Amniotic stem cell (primary cell): ENCODE measurements around the gene RPS6KC1.

Experiments used
- DNase-seq: peaks from one replicate; lab custom pipeline; 2025; lab: John Stamatoyannopoulos, UW

The RPS6KC1 gene

DNA sequence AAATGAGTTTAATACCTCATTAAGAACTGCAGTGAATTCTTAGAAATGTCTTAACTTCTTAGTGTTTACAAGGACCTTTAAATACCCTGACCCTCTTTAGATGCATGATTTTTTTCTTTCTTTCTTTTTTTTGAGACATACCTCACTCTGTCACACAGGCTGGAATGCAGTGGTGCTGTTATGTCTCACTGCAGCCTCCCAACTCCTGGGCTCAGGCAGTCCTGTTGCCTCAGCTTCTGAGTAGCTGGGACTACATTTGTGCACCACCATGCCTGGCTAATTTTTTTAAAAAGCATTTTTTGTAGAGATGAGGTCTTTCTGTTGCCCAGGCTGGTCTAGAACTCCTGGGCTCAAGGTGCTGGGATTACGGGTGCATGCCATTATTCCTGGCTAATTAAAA lies 191.8 kb downstream of the RPS6KC1 start:
- no peak for DNase-seq

DNA sequence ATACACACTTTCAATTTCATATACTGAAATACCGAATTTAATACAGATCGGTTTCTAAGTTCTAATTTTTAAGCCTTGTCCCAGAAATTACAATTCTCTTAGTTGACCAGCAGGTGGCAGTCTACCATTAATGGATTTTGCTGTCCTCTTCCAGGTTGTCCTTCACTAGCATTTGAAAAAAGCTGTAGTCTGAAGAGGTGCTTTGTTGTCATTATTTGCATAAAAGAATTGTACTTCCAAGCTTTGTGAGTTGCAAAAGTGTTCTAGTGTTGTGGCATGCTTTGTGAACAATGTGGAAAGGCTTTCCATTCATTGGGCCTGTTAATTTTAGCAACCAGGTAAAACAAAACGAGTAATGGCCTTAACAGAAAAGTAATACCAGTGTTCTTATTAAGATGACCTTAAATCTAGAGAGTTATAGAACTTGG lies 193.6 kb downstream of the RPS6KC1 start:
- DNase-seq, result peak; percentile 8

DNA sequence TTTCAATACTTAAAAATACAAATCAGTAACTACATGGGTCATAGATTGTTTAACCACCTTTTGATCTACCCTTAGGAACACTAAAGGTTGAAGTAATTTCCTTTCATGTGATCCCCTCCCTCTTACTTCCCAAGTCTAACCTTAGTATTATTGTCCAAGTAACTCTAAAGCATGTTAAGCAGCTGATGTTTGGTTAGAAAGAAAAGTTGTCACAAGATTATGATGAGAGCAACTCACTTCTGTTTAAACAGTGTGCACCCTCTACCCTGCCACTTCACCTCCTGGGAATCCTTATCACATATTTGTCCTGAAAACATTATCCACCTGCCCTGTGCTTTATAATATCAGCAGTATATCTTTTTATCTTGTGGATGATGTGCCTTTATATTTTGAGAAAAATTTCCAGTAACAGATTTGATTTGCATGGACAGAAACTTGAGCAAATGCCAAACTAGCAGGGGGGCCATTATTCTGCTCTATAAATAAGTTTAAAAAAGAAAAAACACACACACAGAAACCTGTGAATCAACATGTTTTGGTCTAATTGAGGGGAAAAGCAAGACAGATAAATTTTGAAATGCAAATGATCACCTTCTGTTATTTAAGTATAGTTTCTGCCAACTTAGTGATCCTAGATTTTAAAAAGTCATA lies 194.3 kb downstream of the RPS6KC1 start:
- no peak for DNase-seq

DNA sequence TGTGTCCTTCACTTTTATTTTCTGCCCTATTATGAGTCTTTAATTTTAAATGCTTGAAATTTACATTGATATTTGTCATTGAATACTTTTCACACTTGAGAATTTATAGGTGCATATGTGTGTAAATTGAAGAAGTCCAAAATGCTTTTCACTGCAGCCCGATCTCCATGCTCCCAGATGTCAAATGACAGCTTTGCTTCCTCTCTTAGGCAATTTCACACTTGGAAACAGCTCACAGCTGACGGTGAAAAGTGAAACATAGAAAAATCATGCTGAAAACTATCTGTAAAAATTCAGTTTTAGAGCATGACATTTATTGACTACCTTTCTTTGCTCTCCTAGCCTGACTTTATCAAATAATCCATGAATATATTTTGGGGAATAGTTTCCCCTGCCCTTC lies 196.0 kb downstream of the RPS6KC1 start:
- DNase-seq, result no peak

DNA sequence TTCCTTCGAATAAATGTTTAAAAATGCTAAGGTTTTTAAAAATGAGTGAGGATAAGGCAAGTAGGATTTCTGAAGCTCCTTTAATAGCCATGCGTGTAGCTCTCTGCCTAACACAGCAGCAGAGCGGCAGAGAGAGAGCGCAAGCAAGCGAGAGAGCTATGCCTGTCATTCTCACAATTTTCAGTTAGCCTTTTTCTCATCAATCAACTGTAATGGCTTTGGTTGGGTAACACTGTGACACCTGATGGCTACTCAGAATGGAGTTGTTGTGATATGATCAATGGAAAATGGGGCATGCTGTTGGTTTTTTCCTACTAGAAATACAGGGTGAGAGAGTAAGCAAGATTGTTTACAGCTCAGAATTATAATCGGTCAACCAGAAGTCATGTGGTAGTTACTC lies 198.4 kb downstream of the RPS6KC1 start:
- DNase-seq, result no peak

DNA sequence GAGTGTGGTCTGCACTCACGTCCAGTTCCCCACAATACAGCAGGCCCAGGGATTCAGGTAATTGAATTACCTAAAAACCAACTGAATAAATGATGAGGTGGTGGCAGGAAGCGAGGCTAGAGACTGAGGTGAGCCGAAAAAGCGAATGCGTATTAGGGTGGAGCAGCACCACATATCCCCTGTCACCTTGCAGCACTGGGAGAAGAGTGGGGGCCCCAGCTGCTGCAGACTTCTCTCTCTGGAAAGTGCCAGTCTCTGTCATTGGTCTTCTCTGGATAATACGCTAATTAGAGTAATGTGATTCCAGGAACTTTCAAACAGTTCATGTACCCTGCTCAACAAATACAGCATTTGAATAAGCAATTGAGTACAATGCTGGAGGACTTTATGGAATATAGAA lies 199.0 kb downstream of the RPS6KC1 start:
- DNase-seq, result no peak

DNA sequence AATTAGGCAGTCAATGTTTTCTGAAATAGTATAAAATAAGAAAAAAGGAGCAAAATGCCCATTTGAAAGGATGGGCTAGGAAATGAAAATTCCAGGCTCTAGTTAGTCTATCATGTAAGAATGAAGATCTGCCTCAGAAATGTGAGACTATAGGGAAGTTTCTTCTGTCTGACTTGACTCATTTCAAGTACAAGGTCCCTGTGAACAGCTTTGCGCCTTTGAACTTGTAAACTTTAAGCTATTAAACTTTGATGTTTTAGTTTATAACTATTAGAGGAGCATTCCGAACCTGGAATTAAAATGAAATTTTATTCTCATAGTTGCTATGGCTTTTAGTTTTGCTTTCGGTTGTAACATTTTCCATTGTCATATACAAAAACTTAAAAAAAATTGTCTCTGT lies 199.4 kb downstream of the RPS6KC1 start:
- DNase-seq, result no peak

DNA sequence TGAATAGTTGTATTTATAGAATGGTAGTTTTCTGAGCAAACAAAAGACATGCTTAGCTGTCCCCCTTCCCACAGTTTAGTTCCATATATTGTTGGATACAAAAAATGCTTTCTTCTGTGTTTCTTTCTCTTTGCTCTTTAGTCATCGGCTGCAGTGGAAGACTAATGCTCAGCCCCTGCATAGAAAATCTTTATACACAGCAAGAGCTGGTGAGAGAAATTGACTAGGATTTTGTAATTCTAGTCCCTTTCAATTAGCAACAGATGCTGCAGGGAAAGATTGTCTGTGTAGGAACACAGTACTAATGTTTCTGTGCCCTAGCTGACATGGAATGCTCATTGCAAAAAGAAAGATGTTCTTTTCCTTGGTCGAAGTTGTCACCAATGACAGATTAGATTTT lies 200.9 kb downstream of the RPS6KC1 start:
- DNase-seq, result no peak

DNA sequence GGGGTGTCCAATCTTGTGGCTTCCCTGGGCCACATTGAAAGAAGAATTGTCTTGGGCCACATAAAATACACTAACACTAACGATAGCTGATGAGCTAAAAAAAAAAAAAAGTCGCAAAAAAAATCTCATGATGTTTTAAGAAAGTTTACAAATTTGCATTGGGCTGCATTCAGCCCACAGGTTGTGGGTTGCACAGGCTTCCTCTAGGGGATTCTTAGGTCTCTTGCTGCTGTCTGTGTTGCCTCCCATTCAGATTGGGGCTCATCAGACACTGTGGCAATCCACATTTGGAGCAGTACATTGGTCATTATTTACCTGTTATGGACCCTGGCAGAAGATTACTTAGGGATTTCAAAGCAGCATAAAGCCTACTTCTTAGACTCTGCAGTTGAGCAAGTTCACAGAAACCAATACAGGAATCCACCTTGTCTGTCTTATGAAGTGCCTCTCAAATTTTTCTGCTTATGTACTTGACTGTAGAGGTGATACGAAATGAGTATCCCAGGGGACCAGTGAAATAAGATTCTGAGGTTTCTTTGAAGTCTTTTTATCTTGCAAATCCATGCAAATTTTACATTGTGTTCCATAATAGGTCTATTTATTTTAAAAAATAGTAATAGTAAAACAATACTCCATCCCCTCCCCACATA lies 205.5 kb downstream of the RPS6KC1 start:
- DNase-seq, result no peak

DNA sequence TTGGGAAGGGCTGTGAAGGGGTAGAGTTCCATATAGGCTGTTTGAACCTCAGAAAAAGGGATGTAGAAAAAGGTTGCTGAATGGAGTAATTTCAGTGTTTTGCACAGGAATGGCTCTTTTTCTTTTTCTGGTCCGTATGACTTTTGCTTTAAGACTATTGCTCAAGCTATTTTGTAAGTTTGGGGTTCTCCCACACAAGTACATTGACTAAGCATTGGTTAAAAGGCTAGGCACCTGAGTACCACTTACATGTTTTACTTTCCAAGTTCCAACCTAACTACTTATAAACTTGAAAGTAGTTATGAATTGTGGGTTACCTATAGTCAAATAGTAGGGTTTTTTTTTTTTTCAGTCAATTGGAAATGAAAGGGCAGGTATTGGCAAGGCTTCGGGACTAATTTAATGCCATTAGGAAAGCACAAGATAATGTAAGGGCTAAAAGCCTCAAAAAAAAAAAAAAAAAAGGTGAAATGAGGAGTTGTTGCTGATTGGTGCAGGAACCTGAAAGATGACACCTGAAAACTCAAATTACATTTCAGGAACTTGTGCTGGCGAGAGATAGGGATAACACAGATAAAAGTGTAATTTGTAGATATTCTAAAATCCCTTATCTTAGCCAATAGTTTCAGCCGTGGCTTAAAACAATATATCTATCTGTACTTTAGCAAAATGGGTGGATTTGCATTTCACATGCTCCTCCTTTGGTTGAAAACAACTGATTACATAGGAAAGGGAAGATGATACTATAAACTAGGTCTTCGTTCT lies 209.5 kb downstream of the RPS6KC1 start:
- DNase-seq, result no peak

DNA sequence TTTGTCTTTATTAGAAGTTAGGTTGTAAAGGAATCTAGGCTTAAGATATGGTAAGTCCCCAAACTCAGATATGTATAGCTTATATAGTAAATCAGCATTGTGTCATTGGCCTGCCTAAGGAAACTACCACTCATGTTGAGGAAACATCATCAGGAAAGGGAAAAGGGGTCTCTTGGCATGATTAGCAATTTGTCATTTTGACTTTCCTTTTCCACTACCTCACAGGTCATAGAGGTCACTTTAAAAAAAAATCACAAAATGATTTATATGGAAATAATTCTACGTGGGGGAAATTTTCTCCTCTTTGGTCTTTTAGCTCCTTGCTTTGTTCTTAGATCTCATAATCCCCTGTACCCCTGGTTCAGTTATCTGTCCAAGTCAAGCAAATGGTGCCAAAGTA lies 213.5 kb downstream of the RPS6KC1 start:
- no peak for DNase-seq

DNA sequence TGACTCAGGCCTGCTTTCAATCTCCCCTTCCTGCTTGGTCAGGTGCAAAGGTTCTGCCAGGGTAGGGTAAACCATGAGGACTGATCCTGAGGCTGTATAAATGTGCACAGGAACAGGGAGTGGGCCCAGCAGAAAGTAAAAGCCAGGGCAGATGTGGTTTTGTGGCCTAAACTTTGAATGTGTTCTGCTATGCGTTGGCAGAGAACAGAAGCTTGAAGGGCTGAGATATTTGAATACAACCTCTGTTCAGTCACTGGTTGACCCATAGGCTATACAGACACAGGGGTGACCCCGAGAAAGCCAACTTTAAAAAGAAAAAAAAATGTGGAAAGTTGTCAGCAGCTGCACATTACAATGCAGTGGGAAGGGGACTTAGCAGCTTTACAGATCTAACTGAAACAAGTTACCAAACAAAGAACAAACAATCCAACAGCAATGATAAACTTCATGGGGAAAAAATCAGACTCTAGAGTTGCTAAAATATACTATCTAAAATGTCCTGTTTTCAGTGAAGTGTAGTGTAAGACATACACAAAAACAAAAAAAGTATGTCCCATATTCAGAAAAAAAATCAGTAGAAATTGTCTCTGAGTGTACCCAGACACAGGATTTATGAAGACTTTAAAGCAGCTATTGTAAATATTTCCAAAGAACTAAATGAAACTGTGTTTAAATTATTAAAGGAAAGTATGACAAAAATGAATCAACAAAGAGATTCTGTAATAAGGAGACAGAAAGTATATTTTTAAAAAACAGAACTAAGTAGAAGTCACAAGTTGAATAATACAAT lies 216.1 kb downstream of the RPS6KC1 start:
- DNase-seq, result no peak

DNA sequence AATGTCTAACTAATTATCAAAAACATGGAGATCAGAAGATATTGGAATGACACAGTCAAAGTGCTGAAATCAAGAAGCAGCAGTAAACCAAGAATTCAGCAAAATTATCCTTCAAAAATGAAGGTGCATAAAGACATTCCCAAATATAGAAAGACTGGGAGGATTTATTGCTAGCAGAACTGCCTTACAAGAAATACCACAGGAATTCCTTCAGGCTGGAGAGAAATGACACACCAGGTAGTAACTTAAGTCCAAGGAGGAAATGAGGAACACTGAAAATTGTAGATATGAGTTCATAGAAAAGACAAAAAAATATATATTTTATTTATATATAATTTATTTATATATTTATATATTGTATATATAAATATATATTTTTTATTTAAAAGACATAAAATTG lies 217.2 kb downstream of the RPS6KC1 start:
- no peak for DNase-seq

DNA sequence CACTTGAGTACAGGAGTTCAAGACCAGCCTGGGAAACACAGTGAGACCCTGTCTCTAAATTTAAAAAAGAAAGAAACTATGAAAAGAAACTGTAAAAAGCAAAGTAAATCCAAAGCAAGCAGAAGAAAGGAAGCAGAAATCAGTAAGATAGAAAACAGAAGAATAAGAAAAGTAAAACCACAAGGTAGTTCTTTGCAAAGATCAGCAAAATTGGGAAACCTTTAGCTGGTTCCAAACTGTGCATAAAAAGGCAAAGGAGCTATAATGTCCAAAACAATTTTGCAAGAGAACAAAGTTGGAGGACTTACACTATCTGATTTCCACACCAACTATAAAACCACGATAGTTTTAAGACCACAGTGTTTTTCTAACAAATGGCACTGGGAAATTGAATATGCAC lies 218.8 kb downstream of the RPS6KC1 start:
- no peak for DNase-seq

DNA sequence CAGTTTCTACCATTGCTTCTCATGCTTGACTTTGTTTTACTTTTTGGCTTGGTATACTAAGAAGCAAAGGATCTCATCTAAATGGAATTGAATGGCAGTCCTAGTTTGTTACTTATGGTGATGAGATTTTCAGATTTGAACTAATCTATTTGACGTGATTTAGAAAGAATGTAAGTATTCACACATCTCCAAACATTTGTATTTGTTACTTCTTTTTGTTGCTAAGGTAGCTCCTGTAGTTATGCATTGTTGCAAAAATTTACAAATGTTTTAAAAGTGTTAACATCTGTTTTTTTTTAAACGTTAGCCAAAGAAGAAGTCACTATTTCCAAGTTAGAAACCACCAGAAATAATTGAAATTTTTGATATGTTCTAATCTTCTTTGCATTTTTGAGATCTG lies 222.5 kb downstream of the RPS6KC1 start:
- no peak for DNase-seq

DNA sequence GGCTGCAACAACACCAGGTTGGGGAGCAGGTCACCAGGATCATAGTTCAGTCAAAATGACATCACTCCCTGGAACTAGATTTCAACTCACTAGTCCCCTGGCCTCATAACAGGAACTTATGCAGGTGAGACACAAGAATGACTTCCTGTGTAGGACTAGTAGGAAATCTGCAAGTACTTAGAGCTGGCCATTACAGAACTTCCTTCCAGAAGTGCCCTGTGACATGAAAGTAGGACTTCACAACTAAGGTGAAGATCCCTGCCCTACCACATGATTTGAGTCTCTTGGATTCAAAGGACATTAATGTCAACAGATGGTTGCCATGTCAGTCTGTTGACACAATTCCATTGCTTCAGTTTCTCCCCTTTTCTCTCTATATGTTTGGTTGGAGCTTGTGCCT lies 223.1 kb downstream of the RPS6KC1 start:
- DNase-seq, result no peak

DNA sequence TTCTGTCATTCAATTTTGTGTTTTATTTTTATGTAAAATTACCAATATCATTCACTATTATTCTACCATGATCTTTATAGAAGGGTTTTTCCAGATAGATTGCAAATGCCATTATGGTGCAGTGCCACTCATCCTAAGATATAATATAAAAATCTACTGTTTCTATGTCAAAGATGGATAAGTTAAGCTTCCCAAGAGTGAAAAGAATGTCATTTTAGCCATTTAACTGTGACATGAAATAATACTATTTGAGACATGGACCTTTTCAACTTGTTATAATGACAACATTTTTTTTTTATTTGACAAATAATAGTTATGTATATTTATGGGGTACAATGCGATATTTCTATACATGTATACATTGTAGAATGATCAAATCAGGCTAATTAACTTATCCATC lies 224.3 kb downstream of the RPS6KC1 start:
- DNase-seq, result no peak

DNA sequence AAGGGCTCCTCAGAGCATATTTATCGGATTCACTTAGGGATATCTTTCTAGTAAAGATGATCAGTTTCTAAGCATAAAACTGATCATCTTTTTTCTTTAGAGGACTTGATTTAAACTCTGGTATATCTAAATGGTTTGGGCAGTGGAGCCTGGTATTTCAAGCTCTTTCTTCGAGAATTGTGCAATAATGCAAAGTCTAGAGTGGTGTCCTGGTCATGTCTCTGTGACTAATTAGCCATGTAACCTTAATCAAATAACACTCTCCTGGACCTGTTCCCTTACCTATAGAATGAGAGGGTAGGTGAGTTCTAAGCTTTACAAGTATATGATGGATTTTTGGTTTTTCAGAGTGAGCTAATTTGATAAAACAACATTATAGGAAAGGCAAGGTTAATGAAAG lies 225.2 kb downstream of the RPS6KC1 start:
- no peak for DNase-seq

DNA sequence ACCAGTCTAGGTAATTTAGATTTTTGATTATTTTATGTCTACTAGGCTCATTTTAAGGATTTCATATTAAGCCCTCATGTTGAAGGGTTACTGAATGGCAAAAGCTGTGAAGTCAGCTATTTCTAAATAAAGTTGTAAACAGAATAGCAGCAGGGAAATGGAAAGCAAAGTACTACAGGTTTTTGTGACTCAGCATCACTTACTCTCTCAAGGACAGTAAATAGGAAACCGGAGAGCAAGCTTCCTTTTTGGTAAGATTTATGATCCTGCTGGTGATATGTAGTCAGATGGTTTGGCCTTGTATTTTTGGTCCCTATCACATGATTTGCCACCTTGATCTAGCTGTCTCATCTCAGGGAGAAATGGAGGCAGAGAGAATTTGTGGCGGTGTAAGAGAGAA lies 226.0 kb downstream of the RPS6KC1 start:
- DNase-seq, result no peak

DNA sequence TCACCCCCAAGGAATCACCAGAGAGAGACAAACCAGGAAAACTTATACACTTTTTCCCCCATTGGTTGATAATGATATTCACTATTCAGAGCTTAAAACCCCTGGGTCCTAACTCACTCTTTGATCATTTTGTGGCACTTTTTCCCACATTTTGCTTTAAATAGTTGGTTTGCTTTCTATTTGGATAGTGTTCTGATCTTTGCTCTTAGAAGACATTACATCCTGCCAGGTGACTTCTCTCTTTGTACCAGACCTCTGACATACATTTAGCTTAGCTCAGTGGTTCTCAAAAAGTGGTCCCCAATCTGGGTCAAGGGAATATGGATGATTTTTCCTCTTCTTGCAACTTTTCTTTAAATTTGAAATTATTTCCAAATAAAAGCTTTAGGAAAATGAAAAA lies 228.4 kb downstream of the RPS6KC1 start:
- DNase-seq, result no peak

DNA sequence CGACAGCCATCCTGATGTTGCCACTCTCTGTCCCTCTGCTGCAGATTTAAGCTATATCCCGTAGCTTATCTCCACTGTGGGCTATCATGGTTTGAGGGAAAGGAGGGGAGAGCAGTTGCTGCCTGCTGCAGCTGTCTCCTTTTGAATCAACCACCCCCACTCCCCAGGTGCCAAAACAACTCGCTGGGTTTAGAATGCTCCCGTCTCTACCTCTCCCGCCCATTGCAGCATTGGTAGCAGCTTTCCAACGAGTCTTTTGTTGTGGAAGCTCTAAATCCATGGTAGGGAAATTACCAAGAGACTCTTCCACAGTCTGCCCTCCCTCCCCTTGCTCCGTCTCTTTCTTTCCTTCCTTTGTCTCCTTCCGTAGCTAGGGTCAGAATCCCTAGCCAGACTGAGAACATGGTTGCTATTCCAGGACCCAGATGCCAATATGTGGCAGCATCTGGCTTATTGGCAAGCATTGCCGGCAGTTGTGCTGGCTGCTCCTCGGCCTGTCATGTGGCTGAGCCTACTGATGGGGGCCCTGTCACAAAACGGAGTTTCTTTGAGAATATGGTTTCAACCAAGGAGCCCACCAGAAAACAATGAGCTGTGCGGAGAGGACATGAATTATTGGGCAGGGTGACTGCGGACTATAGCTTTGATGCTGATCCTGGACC lies 230.7 kb downstream of the RPS6KC1 start:
- no peak for DNase-seq

DNA sequence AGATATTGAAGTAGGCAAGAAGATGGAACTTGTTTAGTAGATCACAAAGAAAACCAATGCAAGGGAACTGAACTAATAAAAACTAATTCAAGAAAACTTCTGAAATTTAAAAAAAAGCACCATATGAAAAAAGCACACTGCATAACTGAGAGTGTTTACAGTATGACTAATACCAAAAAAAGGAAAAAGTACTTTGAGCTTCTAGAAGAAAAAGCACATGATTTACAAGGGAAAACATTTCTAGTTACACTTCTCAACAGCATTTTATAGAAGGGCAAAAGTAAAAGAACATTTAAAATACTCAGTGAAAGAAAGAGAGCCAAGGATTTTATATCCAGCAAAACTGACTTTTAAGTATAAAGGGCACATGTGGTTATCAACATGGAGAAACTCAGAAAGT lies 233.6 kb downstream of the RPS6KC1 start:
- peak; percentile 2 for DNase-seq
